HL-60 (cell line): ENCODE data around the gene ATP11B.

Experiments used
- CTCF ChIP-seq: IDR thresholded peaks from one replicate; pipeline ENCODE4 v1.5.1; 2011; ENCODE audit warnings: low read length, control low read depth, inconsistent platforms; ENCODE audit not compliant: insufficient read depth
- GABPA ChIP-seq: IDR thresholded peaks from 2 replicates; pipeline ENCODE4 v1.6.1; 2012; ENCODE audit warnings: low read depth
- POLR2AphosphoS5 ChIP-seq: IDR thresholded peaks from 2 replicates; pipeline ENCODE4 v1.6.1; 2012; ENCODE audit warnings: low read depth
- TF ChIP-seq, protein P1 (sequence below): IDR thresholded peaks from 2 replicates; pipeline ENCODE4 v1.6.1; 2012; ENCODE audit warnings: low read depth; ENCODE audit not compliant: insufficient replicate concordance

- TF ChIP-seq CTCF (no peak), POLR2AphosphoS5 (no peak), GABPA (no peak)
- TF ChIP-seq, protein P1, sequence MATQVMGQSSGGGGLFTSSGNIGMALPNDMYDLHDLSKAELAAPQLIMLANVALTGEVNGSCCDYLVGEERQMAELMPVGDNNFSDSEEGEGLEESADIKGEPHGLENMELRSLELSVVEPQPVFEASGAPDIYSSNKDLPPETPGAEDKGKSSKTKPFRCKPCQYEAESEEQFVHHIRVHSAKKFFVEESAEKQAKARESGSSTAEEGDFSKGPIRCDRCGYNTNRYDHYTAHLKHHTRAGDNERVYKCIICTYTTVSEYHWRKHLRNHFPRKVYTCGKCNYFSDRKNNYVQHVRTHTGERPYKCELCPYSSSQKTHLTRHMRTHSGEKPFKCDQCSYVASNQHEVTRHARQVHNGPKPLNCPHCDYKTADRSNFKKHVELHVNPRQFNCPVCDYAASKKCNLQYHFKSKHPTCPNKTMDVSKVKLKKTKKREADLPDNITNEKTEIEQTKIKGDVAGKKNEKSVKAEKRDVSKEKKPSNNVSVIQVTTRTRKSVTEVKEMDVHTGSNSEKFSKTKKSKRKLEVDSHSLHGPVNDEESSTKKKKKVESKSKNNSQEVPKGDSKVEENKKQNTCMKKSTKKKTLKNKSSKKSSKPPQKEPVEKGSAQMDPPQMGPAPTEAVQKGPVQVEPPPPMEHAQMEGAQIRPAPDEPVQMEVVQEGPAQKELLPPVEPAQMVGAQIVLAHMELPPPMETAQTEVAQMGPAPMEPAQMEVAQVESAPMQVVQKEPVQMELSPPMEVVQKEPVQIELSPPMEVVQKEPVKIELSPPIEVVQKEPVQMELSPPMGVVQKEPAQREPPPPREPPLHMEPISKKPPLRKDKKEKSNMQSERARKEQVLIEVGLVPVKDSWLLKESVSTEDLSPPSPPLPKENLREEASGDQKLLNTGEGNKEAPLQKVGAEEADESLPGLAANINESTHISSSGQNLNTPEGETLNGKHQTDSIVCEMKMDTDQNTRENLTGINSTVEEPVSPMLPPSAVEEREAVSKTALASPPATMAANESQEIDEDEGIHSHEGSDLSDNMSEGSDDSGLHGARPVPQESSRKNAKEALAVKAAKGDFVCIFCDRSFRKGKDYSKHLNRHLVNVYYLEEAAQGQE = no peak
These were observed 8.2 kb upstream of the ATP11B start for GRCh38 chr3:182785142-182785541.
